H9 (cell line): ENCODE results near the gene TLR5. TPM values are rescaled to one million over a fixed set of nuclear protein-coding genes. Genes with fewer than 3 reads are reported as not detected.

Experiments used
- DNase-seq: peaks from one replicate; pipeline ENCODE4 v3.0.0-alpha.2; 2017
- H2AFZ ChIP-seq: one replicate; pipeline ENCODE4 v1.6.1; 2013; ENCODE audit warnings: mild to moderate bottlenecking, low read length, control low read depth, moderate library complexity
- H2AK5ac ChIP-seq: 2 replicates; pipeline ENCODE4 v1.6.1; 2013; ENCODE audit warnings: low read length, control low read depth, mixed read lengths; ENCODE audit not compliant: insufficient read length
- H2BK120ac ChIP-seq: one replicate; pipeline ENCODE4 v1.6.1; 2013; ENCODE audit warnings: low read depth, mild to moderate bottlenecking, low read length, control low read depth, inconsistent platforms; ENCODE audit not compliant: poor library complexity, severe bottlenecking
- H2BK12ac ChIP-seq: 2 replicates; pipeline ENCODE4 v1.6.1; 2013; ENCODE audit warnings: low read length, control low read depth, mixed read lengths, low read depth; ENCODE audit not compliant: insufficient read length
- H2BK15ac ChIP-seq: 2 replicates; pipeline ENCODE4 v1.6.1; 2013; ENCODE audit warnings: low read depth, low read length, control low read depth
- H2BK20ac ChIP-seq: one replicate; pipeline ENCODE4 v1.6.1; 2013; ENCODE audit warnings: low read depth, mild to moderate bottlenecking, low read length, control low read depth, inconsistent platforms; ENCODE audit not compliant: poor library complexity, severe bottlenecking
- H2BK5ac ChIP-seq: 2 replicates; pipeline ENCODE4 v1.6.1; 2013; ENCODE audit warnings: low read length, control low read depth, mixed read lengths; ENCODE audit not compliant: insufficient read length
- H3K14ac ChIP-seq: 2 replicates; pipeline ENCODE4 v1.6.1; 2013; ENCODE audit warnings: low read length, control low read depth; ENCODE audit not compliant: insufficient read depth
- H3K18ac ChIP-seq: 2 replicates; pipeline ENCODE4 v1.6.1; 2013; ENCODE audit warnings: low read depth, mild to moderate bottlenecking, mixed read lengths, low read length, control low read depth; ENCODE audit not compliant: insufficient read length
- H3K23ac ChIP-seq: 2 replicates; pipeline ENCODE4 v1.6.1; 2013; ENCODE audit warnings: low read length, control low read depth, mixed read lengths, low read depth; ENCODE audit not compliant: insufficient read length
- H3K23me2 ChIP-seq: 2 replicates; pipeline ENCODE4 v1.6.1; 2013; ENCODE audit warnings: low read depth, mild to moderate bottlenecking, mixed read lengths, low read length, control low read depth; ENCODE audit not compliant: insufficient read length, poor library complexity, severe bottlenecking
- H3K27ac ChIP-seq: 2 replicates; pipeline ENCODE4 v1.5.1; 2013; ENCODE audit warnings: low read length, control low read depth, mixed read lengths, low read depth; ENCODE audit not compliant: insufficient read length
- H3K27me3 ChIP-seq: 2 replicates; pipeline ENCODE4 v1.6.1; 2013; ENCODE audit warnings: low read length, control low read depth, inconsistent platforms; ENCODE audit not compliant: insufficient read depth
- H3K4ac ChIP-seq: 2 replicates; pipeline ENCODE4 v1.6.1; 2013; ENCODE audit warnings: low read depth, mild to moderate bottlenecking, control low read depth, inconsistent platforms, low read length, moderate library complexity
- H3K4me1 ChIP-seq: 2 replicates; pipeline ENCODE4 v1.6.1; 2013; ENCODE audit warnings: low read length, control low read depth, inconsistent platforms; ENCODE audit not compliant: insufficient read depth
- H3K4me2 ChIP-seq: 2 replicates; pipeline ENCODE4 v1.6.1; 2013; ENCODE audit warnings: low read length, control low read depth, mixed read lengths; ENCODE audit not compliant: insufficient read length, insufficient read depth
- H3K56ac ChIP-seq: 2 replicates; pipeline ENCODE4 v1.6.1; 2013; ENCODE audit warnings: low read depth, mild to moderate bottlenecking, mixed read lengths, low read length, control low read depth; ENCODE audit not compliant: insufficient read length
- H3K79me1 ChIP-seq: 2 replicates; pipeline ENCODE4 v1.6.1; 2013; ENCODE audit warnings: low read depth, mild to moderate bottlenecking, moderate library complexity, low read length, control low read depth, inconsistent platforms; ENCODE audit not compliant: insufficient read depth, poor library complexity, severe bottlenecking
- H3K79me2 ChIP-seq: 2 replicates; pipeline ENCODE4 v1.6.1; 2013; ENCODE audit warnings: low read length, control low read depth, inconsistent platforms; ENCODE audit not compliant: insufficient read depth
- H3K9ac ChIP-seq: 2 replicates; pipeline ENCODE4 v1.6.1; 2013; ENCODE audit warnings: low read length, control low read depth, mixed read lengths; ENCODE audit not compliant: insufficient read length; ENCODE audit errors: extremely low read depth
- H3K9me3 ChIP-seq: one replicate; pipeline ENCODE4 v1.6.1; 2013; ENCODE audit warnings: low read depth, low read length, inconsistent platforms; ENCODE audit not compliant: control insufficient read depth
- H3T11ph ChIP-seq: one replicate; pipeline ENCODE4 v1.6.1; 2013; ENCODE audit warnings: mild to moderate bottlenecking, low read length, control low read depth, inconsistent platforms
- H4K20me1 ChIP-seq: one replicate; pipeline ENCODE4 v1.6.1; 2013; ENCODE audit not compliant: control insufficient read depth, insufficient read length, insufficient read depth
- H4K5ac ChIP-seq: 2 replicates; pipeline ENCODE4 v1.6.1; 2013; ENCODE audit warnings: low read depth, mild to moderate bottlenecking, mixed read lengths, low read length, control low read depth; ENCODE audit not compliant: insufficient read length
- H4K8ac ChIP-seq: replicated peaks from 2 replicates; pipeline ENCODE4 v1.6.1; 2013; ENCODE audit warnings: low read length, control low read depth, mixed read lengths, low read depth; ENCODE audit not compliant: insufficient read length
- H4K91ac ChIP-seq: 2 replicates; pipeline ENCODE4 v1.6.1; 2013; ENCODE audit warnings: low read depth, mild to moderate bottlenecking, moderate library complexity, mixed read lengths, low read length, control low read depth; ENCODE audit not compliant: insufficient read length
- H3K27ac Mint-ChIP-seq, 3 experiments: 2 replicates in 2 of 3; 3 replicates in 1 of 3; pipeline ENCODE4 v1.8.0; 2020 to 2021; ENCODE audit warnings: mixed read lengths in 3 of 3, mild to moderate bottlenecking in 1 of 3, moderate library complexity in 1 of 3
- H3K27me3 Mint-ChIP-seq: 2 replicates; pipeline ENCODE4 v1.8.0; 2021; ENCODE audit warnings: low read depth, mild to moderate bottlenecking, moderate library complexity, mixed read lengths
- H3K36me3 Mint-ChIP-seq, 3 experiments: 2 replicates in 2 of 3; 3 replicates in 1 of 3; pipeline ENCODE4 v1.8.0; 2020 to 2021; ENCODE audit warnings: low read depth in 3 of 3, mixed read lengths in 3 of 3; ENCODE audit not compliant: insufficient read depth in 1 of 3
- H3K4me1 Mint-ChIP-seq, 2 experiments: 2 replicates each; pipeline ENCODE4 v1.8.0; 2020; ENCODE audit warnings: mixed read lengths in 2 of 2
- H3K4me3 Mint-ChIP-seq, 2 experiments: 2 replicates in 1 of 2; 3 replicates in 1 of 2; pipeline ENCODE4 v1.8.0; 2020 to 2021; ENCODE audit warnings: mild to moderate bottlenecking in 2 of 2, mixed read lengths in 2 of 2, moderate library complexity in 1 of 2
- H3K9me3 Mint-ChIP-seq, 2 experiments: 2 replicates in 1 of 2; 3 replicates in 1 of 2; pipeline ENCODE4 v1.8.0; 2020; ENCODE audit warnings: mild to moderate bottlenecking in 2 of 2, mixed read lengths in 2 of 2, moderate library complexity in 1 of 2
- WGBS: extraction: QIAGEN DNeasy Blood & Tissue Kit; methylation state at CpG from one replicate; pipeline ENCODE4 v1.1.7; 2013; ENCODE audit warnings: missing lambda C conversion rate, low lambda C conversion rate, mixed read lengths; ENCODE audit not compliant: insufficient read length; ENCODE audit errors: extremely low coverage; 5-methylcytosine and 5-hydroxymethylcytosine counted together
- total RNA-seq: library from RNA; stranded (reverse); gene quantifications from 2 replicates; pipeline ENCODE4 v1.2.1, GENCODE V29; 2021
- TF ChIP-seq, protein P1 (sequence below): fragments of 200-600 bp; sonication (generic); conservative IDR thresholded peaks from 3 replicates; pipeline ENCODE4 v1.8.0; 2021; ENCODE audit warnings: antibody characterized with exemption, mild to moderate bottlenecking

TLR5 gene
- total RNA-seq, 1 experiment from 2014 or later, result not detected

DNA sequence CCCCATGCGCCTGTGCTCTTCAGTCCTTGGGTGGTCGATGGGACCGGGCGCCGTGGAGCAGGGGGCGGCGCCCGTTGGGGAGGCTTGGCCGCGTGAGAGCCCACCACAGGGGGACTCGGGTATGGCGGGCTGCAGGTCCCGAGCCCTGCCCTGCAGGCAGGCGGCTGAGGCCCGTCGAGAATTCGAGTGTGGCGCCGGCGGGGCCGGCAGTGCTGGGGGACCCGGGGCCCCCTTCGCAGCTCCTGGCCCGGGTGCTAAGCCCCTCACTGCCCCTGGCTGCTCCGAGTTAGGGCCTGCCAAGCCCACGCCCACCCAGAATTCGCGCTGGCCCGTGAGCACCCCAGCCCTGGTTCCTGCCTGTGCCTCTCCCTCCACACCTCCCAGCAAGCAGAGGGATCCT, 26.1 kb downstream of the TLR5 start:
- no peak overlapping the region for H2BK20ac ChIP-seq
- no CpG with 5 or more reads among the region's 29 CpGs for whole genome bisulfite sequencing
- H3K27me3 ChIP-seq, result no peaks in the 10 kb centered on the region
- no peak overlapping the region for H4K8ac ChIP-seq
- H3K4me1 ChIP-seq, result no peaks in the 10 kb centered on the region; the same call in 1 of the 2 replicates
- H2AK5ac ChIP-seq, result no peak overlapping the region
- H3K23ac ChIP-seq, result no peak overlapping the region
- H2BK120ac ChIP-seq, result no peak overlapping the region
- no peak overlapping the region for H3K14ac ChIP-seq
- no peak for DNase-seq
- no peak overlapping the region for H4K5ac ChIP-seq
- no peak overlapping the region for H3K4ac ChIP-seq
- no peak overlapping the region for H2BK15ac ChIP-seq
- TF ChIP-seq, protein P1, sequence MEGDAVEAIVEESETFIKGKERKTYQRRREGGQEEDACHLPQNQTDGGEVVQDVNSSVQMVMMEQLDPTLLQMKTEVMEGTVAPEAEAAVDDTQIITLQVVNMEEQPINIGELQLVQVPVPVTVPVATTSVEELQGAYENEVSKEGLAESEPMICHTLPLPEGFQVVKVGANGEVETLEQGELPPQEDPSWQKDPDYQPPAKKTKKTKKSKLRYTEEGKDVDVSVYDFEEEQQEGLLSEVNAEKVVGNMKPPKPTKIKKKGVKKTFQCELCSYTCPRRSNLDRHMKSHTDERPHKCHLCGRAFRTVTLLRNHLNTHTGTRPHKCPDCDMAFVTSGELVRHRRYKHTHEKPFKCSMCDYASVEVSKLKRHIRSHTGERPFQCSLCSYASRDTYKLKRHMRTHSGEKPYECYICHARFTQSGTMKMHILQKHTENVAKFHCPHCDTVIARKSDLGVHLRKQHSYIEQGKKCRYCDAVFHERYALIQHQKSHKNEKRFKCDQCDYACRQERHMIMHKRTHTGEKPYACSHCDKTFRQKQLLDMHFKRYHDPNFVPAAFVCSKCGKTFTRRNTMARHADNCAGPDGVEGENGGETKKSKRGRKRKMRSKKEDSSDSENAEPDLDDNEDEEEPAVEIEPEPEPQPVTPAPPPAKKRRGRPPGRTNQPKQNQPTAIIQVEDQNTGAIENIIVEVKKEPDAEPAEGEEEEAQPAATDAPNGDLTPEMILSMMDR, result no peak
- Mint-ChIP-seq H3K4me3 (no peak overlapping the region), H3K4me1 (peaks cover 13 to 14% of the 10 kb centered on the region in 2 experiments), H3K36me3 (no peaks in the 10 kb centered on the region), H3K27me3 (peaks cover 5% of the 10 kb centered on the region), H3K9me3 (no peaks in the 10 kb centered on the region; a peak in 1 of 5 replicates), H3K27ac (no peak overlapping the region)
- no peaks in the 10 kb centered on the region for H3K79me1 ChIP-seq
- H3K23me2 ChIP-seq, result no peaks in the 10 kb centered on the region
- no peak overlapping the region for H3K27ac ChIP-seq
- no peak overlapping the region for H3K4me2 ChIP-seq
- no peaks in the 10 kb centered on the region for H4K20me1 ChIP-seq
- H3T11ph ChIP-seq, result no peak overlapping the region
- H2BK5ac ChIP-seq, result no peak overlapping the region
- no peak overlapping the region for H2AFZ ChIP-seq
- H3K9me3 ChIP-seq, result no peaks in the 10 kb centered on the region
- no peaks in the 10 kb centered on the region for H3K79me2 ChIP-seq
- no peak overlapping the region for H4K91ac ChIP-seq
- H3K56ac ChIP-seq, result no peak overlapping the region
- H3K9ac ChIP-seq, result no peak overlapping the region
- no peak overlapping the region for H2BK12ac ChIP-seq
- H3K18ac ChIP-seq, result no peak overlapping the region
